ENCODE results near the gene ANKRD9. TPM values are rescaled to one million over a fixed set of nuclear protein-coding genes. Genes with fewer than 3 reads are reported as not detected.
A peak's percentile ranks its signal among the peaks of the same experiment; 100 is the strongest.

ANKRD9 gene
- total RNA-seq, 1 donor from 2014 or later, result 10.8 TPM

DNA sequence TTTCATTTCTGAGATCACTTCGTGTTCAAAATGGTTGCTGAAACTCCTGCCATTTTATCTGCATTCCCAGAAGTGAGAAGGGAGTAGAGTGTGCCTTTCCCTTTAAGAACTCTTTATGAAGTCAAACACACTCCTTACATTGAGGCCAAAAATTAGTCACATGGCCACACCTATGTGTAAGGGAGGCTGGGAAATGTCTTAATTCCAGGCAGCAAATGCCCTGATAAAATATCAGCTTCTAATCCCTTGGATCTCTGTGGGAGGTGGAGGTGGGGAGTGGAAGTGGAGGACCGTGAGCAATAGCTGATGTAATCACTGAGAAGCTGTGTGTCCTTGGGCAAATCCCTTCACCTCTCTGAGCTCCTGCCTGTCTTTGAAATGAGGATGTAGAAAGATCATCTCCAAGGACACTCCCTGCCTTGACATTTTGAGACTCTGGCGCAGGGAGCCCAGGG is 22.7 kb upstream of the ANKRD9 start:
- Histone ChIP-seq H4K20me1 (ENCODE audit: low read depth) (no peaks in the 10 kb centered on the region), H3K36me3 (no peaks in the 10 kb centered on the region), H3K4me1 (no peaks in the 10 kb centered on the region), H3K4me2 (no peak overlapping the region), H3K27me3 (no peaks in the 10 kb centered on the region), H2AFZ (replicated peaks) (no peak overlapping the region), H3F3A (ENCODE audit: low read depth) (peaks cover 9% of the 10 kb centered on the region), H3K27ac (no peak overlapping the region), H3K9me3 (ENCODE audit: low read depth) (no peaks in the 10 kb centered on the region), H3K4me3 (no peak overlapping the region), H3K79me2 (ENCODE audit: low read depth) (no peaks in the 10 kb centered on the region), H3K9ac (no peak overlapping the region)
- Mint-ChIP-seq H3K27ac (no peak overlapping the region), H3K9me3 (no peaks in the 10 kb centered on the region), H3K36me3 (no peaks in the 10 kb centered on the region), H3K4me3 (no peak overlapping the region), H3K27me3 (ENCODE audit: insufficient read depth, low read depth) (peaks cover 6% of the 10 kb centered on the region), H3K4me1 (no peaks in the 10 kb centered on the region)
- TF ChIP-seq, protein P1, sequence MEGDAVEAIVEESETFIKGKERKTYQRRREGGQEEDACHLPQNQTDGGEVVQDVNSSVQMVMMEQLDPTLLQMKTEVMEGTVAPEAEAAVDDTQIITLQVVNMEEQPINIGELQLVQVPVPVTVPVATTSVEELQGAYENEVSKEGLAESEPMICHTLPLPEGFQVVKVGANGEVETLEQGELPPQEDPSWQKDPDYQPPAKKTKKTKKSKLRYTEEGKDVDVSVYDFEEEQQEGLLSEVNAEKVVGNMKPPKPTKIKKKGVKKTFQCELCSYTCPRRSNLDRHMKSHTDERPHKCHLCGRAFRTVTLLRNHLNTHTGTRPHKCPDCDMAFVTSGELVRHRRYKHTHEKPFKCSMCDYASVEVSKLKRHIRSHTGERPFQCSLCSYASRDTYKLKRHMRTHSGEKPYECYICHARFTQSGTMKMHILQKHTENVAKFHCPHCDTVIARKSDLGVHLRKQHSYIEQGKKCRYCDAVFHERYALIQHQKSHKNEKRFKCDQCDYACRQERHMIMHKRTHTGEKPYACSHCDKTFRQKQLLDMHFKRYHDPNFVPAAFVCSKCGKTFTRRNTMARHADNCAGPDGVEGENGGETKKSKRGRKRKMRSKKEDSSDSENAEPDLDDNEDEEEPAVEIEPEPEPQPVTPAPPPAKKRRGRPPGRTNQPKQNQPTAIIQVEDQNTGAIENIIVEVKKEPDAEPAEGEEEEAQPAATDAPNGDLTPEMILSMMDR (IDR thresholded peaks at IDR 0.05), result no peak
- TF ChIP-seq EZH2phosphoT487 (IDR thresholded peaks at IDR 0.05), result no peak
- no peak for TF ChIP-seq EZH2 (IDR thresholded peaks at IDR 0.05)
- no peak for DNase-seq (ENCODE audit: low spot score)

DNA sequence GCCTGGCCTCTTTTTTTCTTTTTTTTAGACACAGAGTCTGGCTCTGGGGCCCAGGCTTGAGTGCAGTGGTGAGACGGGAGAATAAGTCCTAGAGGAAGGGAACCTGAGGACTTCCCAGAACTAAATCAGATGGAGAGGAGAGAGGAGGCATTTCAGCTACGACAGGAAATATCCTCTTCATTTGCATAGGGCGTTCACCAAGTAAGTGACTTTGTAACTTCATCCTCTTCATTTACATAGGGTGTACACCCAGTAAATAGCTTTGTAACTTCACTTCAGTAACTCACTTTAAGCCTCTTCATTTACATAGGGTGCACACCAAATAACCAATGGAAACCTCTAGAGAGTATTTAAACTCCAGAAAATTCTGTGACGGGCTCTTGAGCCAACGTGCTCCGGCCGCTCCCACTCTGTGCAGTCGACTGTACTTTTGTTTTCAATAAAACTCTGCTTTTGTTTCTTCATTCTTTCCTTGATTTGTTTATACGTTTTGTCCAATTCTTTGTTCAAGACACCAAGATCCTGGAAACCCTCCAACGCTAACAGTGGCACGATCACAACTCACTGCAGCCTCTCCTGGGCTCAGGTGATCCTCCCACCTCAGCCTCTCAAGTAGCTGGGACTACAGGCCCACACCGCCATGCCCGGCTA is 21.4 kb upstream of the ANKRD9 start:
- Mint-ChIP-seq H3K4me1 (no peaks in the 10 kb centered on the region), H3K27me3 (ENCODE audit: insufficient read depth, low read depth) (peaks cover 5% of the 10 kb centered on the region), H3K36me3 (no peaks in the 10 kb centered on the region), H3K27ac (no peak overlapping the region), H3K4me3 (no peak overlapping the region), H3K9me3 (no peaks in the 10 kb centered on the region)
- Histone ChIP-seq H3K27ac (no peak overlapping the region), H3K4me1 (no peaks in the 10 kb centered on the region), H3K4me2 (no peak overlapping the region), H3K79me2 (ENCODE audit: low read depth) (no peaks in the 10 kb centered on the region), H3K9me3 (ENCODE audit: low read depth) (no peaks in the 10 kb centered on the region), H3K36me3 (no peaks in the 10 kb centered on the region), H3F3A (ENCODE audit: low read depth) (peaks cover 9% of the 10 kb centered on the region), H3K27me3 (no peaks in the 10 kb centered on the region), H3K4me3 (no peak overlapping the region), H4K20me1 (ENCODE audit: low read depth) (no peaks in the 10 kb centered on the region), H2AFZ (replicated peaks) (peak overlapping the region; percentile 5), H3K9ac (no peak overlapping the region)
- TF ChIP-seq, protein P1 (IDR thresholded peaks at IDR 0.05), result no peak
- no peak for DNase-seq (ENCODE audit: low spot score)

DNA sequence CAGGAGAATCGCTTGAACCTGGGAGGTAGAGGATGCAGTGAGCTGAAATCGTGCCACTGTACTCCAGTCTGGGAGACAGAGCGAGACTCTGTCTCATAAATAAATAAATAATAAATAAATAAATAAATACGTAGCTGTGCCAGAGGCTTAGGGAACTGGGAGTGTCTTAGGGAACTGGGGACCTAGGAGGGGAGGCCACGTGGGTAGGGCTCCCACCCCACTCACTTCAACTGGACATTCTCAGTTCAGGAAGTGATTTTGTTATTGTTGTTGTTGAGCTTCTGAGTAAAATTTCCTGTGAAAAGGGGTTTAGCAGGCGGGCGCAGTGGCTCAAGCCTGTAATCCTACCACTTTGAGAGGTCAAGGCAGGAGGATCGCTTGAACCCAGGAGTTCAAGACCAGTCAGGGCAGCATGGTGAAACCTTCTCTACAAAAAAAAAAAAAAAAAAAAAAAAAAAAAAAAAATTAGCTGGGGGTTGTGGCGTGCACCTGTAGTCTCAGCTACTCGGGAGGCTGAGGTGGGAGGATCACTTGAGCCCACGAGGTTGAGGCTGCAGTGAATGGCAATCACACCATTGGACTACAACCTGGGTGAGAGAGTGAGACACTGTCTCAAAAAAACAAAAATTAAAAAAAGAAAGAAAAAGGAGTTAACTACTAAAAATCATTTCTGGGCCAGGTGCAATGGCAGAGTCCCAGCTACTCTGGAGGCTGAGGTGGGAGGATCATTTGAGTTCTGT is 19.0 kb upstream of the ANKRD9 start:
- peaks cover 2% of the 10 kb centered on the region for H3K27me3 Mint-ChIP-seq (ENCODE audit: insufficient read depth, low read depth)
- H3K79me2 ChIP-seq (ENCODE audit: low read depth), result no peaks in the 10 kb centered on the region
- no peaks in the 10 kb centered on the region for H3K36me3 Mint-ChIP-seq
- H3K27ac ChIP-seq, result no peak overlapping the region
- H3F3A ChIP-seq (ENCODE audit: low read depth), result peaks cover 11% of the 10 kb centered on the region
- no peak for TF ChIP-seq EZH2 (IDR thresholded peaks at IDR 0.05)
- no peak overlapping the region for H3K4me2 ChIP-seq
- no peak overlapping the region for H3K9ac ChIP-seq
- no peaks in the 10 kb centered on the region for H4K20me1 ChIP-seq (ENCODE audit: low read depth)
- H3K27ac Mint-ChIP-seq, result no peak overlapping the region
- H3K4me1 ChIP-seq, result no peaks in the 10 kb centered on the region
- H2AFZ ChIP-seq (replicated peaks), result no peak overlapping the region
- no peaks in the 10 kb centered on the region for H3K36me3 ChIP-seq
- H3K9me3 ChIP-seq (ENCODE audit: low read depth), result no peaks in the 10 kb centered on the region
- no peak for DNase-seq (ENCODE audit: low spot score)
- peaks cover 7% of the 10 kb centered on the region for H3K4me1 Mint-ChIP-seq
- H3K4me3 ChIP-seq, result no peak overlapping the region
- H3K27me3 ChIP-seq, result no peaks in the 10 kb centered on the region
- H3K4me3 Mint-ChIP-seq, result no peak overlapping the region
- H3K9me3 Mint-ChIP-seq, result no peaks in the 10 kb centered on the region

All from neural progenitor cell (in vitro differentiated cells).